ENCODE results near the gene LRRC3. TPM values are rescaled to one million over a fixed set of nuclear protein-coding genes. Genes with fewer than 3 reads are reported as not detected.

Gene LRRC3
- total and polyA plus RNA-seq, 2 of the 4 experiments (the other 2 are of a cell fraction) = under 0.01 to 0.38 TPM

DNA sequence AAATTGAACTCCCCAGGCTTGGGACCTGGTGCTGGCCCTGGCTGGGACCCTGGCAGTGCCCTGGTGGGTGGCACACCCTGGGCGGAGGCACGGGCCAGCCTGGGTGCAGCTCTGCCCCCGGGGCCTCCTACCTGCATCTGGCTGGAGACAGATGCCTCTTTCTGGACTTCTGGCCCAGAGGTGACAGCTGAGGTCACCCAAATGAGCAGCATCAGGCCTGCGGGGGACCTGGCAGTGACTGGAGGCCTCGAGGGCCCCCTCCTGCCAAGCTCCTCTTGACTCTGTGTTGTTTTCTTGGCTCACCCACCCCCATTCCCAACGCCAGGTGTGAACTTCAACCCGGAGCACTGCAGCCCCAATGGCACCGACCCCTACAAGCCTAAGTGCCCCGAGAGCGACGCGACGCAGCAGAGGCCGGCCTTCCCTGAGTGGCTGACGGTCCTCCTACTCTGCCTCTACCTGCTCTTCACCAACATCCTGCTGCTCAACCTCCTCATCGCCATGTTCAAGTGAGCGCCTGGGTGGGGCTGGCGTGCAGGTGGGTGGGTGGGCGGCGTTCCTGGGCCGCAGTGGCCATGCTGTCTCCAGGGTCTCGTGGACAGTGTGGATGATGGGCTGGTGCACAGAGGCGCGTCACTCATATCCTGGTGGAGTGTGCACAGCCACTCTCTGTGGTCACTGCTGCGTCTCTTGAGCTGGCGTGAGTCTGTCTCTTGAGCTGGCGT lies 41.6 kb upstream of the LRRC3 start:
- Histone ChIP-seq H4K8ac (ENCODE audit: low read depth in 2 of 2, low read length in 2 of 2) (no peak overlapping the region), H3K56ac (ENCODE audit: extremely low read depth, insufficient read depth, low read length) (no peak overlapping the region), H2BK20ac (ENCODE audit: low read depth, low read length) (no peak overlapping the region), H2BK5ac (ENCODE audit: low read depth, low read length, poor library complexity, severe bottlenecking) (no peak overlapping the region), H3K4me1 (ENCODE audit: control insufficient read depth, insufficient read depth, low read length) (no peaks in the 10 kb centered on the region), H3K9me1 (ENCODE audit: insufficient read depth, low read length) (no peaks in the 10 kb centered on the region), H3K18ac (ENCODE audit: low read depth, low read length) (no peak overlapping the region), H4K20me1 (ENCODE audit: insufficient read depth, low read length) (no peaks in the 10 kb centered on the region), H3K36me3 (ENCODE audit: control insufficient read depth, insufficient read depth, low read length) (no peaks in the 10 kb centered on the region), H2AFZ (replicated peaks; ENCODE audit: low read length, poor library complexity) (no peak overlapping the region), H3K4me2 (ENCODE audit: low read depth, low read length) (no peak overlapping the region), H3K27ac (ENCODE audit: insufficient read depth, low read length) (no peak overlapping the region), H3K79me1 (ENCODE audit: low read depth in 1 of 2, low read length in 2 of 2) (no peaks in the 10 kb centered on the region), H2BK120ac (ENCODE audit: low read depth, low read length) (no peak overlapping the region), H3K9ac (ENCODE audit: low read depth, low read length) (no peak overlapping the region), H4K91ac (ENCODE audit: insufficient read depth, low read depth, low read length) (no peak overlapping the region), H2BK15ac (ENCODE audit: low read depth, low read length) (no peak overlapping the region), H3K23ac (ENCODE audit: low read depth, low read length) (no peak overlapping the region), H4K5ac (ENCODE audit: low read depth, low read length) (no peak overlapping the region), H3K9me3 (ENCODE audit: control insufficient read depth, insufficient read depth, low read length) (peaks cover 18% of the 10 kb centered on the region), H3K4me3 (ENCODE audit: insufficient read depth, low read depth, low read length) (no peak overlapping the region), H2AK9ac (replicated peaks; ENCODE audit: low read depth, low read length, poor library complexity) (no peak overlapping the region), H3K27me3 (ENCODE audit: control insufficient read depth, insufficient read depth, low read length) (no peaks in the 10 kb centered on the region), H3K14ac (replicated peaks; ENCODE audit: low read depth, low read length) (no peak overlapping the region), H2AK5ac (ENCODE audit: low read depth, low read length) (no peak overlapping the region), H3K4ac (ENCODE audit: low read depth, low read length) (no peak overlapping the region)
- DNase-seq (no peak), ATAC-seq (ENCODE audit: low read depth) (no peak)
- intact Hi-C loops (cut with micrococcal nuclease) (no loop called here), dilution Hi-C loops (cut with HindIII; ENCODE audit: low sequenced_read_pairs, unreplicated experiment) (no loop called here), in situ Hi-C loops (cut with MboI; ENCODE audit: low sequenced_read_pairs) (no loop called here)
- no peak for TF ChIP-seq BHLHE40 (IDR thresholded peaks at IDR 0.05; ENCODE audit: low read depth, low read length)
- TF ChIP-seq, protein P1, sequence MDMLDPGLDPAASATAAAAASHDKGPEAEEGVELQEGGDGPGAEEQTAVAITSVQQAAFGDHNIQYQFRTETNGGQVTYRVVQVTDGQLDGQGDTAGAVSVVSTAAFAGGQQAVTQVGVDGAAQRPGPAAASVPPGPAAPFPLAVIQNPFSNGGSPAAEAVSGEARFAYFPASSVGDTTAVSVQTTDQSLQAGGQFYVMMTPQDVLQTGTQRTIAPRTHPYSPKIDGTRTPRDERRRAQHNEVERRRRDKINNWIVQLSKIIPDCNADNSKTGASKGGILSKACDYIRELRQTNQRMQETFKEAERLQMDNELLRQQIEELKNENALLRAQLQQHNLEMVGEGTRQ (IDR thresholded peaks at IDR 0.05; ENCODE audit: low read depth, low read length) = no peak
- TF ChIP-seq CHD1 (IDR thresholded peaks at IDR 0.05; ENCODE audit: low read depth, low read length) = no peak
- no peak for TF ChIP-seq RCOR1 (IDR thresholded peaks at IDR 0.05; ENCODE audit: insufficient replicate concordance, low read length)
- no peak for TF ChIP-seq SMC3 (IDR thresholded peaks at IDR 0.05; ENCODE audit: low read depth, low read length)
- no peak for TF ChIP-seq POLR2A (IDR thresholded peaks at IDR 0.05; ENCODE audit: low read depth, low read length)
- WGBS, 2 experiments (ENCODE audit: extremely low coverage in 2 of 2, insufficient read length in 1 of 2) = 94% methylated on average over 11 of the region's 27 CpGs; no CpG with 5 or more reads in 1 of the 2 experiments
- ChIA-PET POLR2A (ENCODE audit: unreplicated experiment) (no interaction called here), CTCF (no interaction called here)
- BruUV-seq (replicated peaks) = no TSS peak

Data from IMR-90 (cell line).